ENCODE data around the gene CDC42SE2. TPM values are rescaled to one million over a fixed set of nuclear protein-coding genes. Genes with fewer than 3 reads are reported as not detected.
"Not testable (repeated sequence)": the region's sequence is repeated elsewhere in the genome, so short reads cannot be mapped to it uniquely, and the experiment has no call there.

CDC42SE2 gene
- total RNA-seq, 6 experiments from 2014 or later, result 10.3 to 19.8 (median 15.0) TPM

DNA sequence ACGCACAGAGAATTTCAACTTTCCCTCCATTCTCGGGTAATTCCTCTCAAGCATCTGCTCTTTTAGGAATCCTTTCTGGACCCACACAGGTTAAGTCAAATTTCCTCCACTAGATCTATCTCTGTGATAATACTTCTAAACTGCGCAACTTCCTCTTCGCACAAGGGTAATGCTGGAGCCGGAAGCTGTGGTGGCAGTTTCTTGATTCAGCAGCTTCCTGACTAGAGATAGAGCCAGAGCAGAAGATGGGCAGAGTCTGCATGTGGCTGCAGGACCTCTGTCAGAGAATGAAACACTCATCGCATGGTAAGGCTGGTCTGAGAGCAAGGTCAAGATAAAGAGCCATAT, 11.1 kb upstream of the CDC42SE2 start:
- Histone ChIP-seq H3K36me3 (no peaks in the 10 kb centered on the region), H3K27me3 (no peaks in the 10 kb centered on the region), H3K27ac (peak overlapping the region in 2 of 3 donors; percentile 30 to 31), H3K4me3 (peak overlapping the region in 1 of 3 donors; percentile 8), H3K4me1 (no peaks in the 10 kb centered on the region), H3K9me3 (no peaks in the 10 kb centered on the region)
- intact Hi-C loops (cut with DNase I), result no loop called here
- WGBS (ENCODE audit: insufficient coverage, low coverage, low lambda C conversion rate, missing lambda C conversion rate), result 41% methylated on average over 6 of the region's 6 CpGs
- DNase-seq (peak; percentile 42 to 70 (median 57)), ATAC-seq (peak; percentile 82 to 86 (median 84))
- TF ChIP-seq, protein P1, sequence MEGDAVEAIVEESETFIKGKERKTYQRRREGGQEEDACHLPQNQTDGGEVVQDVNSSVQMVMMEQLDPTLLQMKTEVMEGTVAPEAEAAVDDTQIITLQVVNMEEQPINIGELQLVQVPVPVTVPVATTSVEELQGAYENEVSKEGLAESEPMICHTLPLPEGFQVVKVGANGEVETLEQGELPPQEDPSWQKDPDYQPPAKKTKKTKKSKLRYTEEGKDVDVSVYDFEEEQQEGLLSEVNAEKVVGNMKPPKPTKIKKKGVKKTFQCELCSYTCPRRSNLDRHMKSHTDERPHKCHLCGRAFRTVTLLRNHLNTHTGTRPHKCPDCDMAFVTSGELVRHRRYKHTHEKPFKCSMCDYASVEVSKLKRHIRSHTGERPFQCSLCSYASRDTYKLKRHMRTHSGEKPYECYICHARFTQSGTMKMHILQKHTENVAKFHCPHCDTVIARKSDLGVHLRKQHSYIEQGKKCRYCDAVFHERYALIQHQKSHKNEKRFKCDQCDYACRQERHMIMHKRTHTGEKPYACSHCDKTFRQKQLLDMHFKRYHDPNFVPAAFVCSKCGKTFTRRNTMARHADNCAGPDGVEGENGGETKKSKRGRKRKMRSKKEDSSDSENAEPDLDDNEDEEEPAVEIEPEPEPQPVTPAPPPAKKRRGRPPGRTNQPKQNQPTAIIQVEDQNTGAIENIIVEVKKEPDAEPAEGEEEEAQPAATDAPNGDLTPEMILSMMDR (IDR thresholded peaks at IDR 0.05), result no peak
- peak; percentile 29 for TF ChIP-seq POLR2A (IDR thresholded peaks at IDR 0.05)

GRCh38 chr5:131254025-131254424, 9.8 kb upstream of the CDC42SE2 start:
- H3K4me1 ChIP-seq; DNase-seq; H3K4me3 ChIP-seq; intact Hi-C loops (cut with DNase I); H3K36me3 ChIP-seq; H3K9me3 ChIP-seq; ATAC-seq; H3K27ac ChIP-seq; H3K27me3 ChIP-seq: not testable (repeated sequence)
- 75% methylated on average over 10 of the region's 10 CpGs for WGBS (ENCODE audit: insufficient coverage, low coverage, low lambda C conversion rate, missing lambda C conversion rate)

DNA sequence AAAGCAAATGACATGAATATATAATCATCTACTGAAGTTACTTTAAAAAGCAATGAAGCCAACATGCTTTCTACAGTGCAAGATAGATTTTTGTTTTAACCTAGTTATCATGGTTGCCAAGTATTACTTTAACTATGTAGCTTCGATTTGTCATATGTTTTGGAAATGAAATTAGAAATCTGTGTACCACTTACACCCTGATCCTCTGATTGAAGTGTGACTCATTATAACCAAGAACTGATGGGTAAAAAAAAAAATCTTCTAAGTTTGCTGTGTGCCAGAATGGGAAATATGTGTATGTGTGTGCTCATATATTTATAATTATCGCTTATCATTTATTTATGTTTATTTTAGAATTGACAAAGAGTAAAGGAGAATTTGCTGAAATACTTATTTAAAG, 9.1 kb upstream of the CDC42SE2 start:
- TF ChIP-seq POLR2A (IDR thresholded peaks at IDR 0.05), result no peak
- TF ChIP-seq, protein P1 (IDR thresholded peaks at IDR 0.05), result no peak
- no peak overlapping the region for H3K27ac ChIP-seq

GRCh38 chr5:131256507-131256823, 7.4 kb upstream of the CDC42SE2 start:
- no peaks in the 10 kb centered on the region for H3K36me3 ChIP-seq
- DNase-seq (no peak), ATAC-seq (no peak)
- H3K4me3 ChIP-seq, result no peak overlapping the region
- H3K4me1 ChIP-seq, result no peaks in the 10 kb centered on the region
- no peaks in the 10 kb centered on the region for H3K27me3 ChIP-seq
- TF ChIP-seq, protein P1 (IDR thresholded peaks at IDR 0.05), result no peak
- H3K9me3 ChIP-seq, result no peaks in the 10 kb centered on the region
- H3K27ac ChIP-seq, result peak overlapping the region in 2 of 3 donors; percentile 15 to 30
- 56% methylated on average over 1 of the region's 2 CpGs for WGBS (ENCODE audit: insufficient coverage, low coverage, low lambda C conversion rate, missing lambda C conversion rate)
- intact Hi-C loops (cut with DNase I), result no loop called here

More for the DNA sequence above, 9.1 kb upstream of the CDC42SE2 start:
- Histone ChIP-seq H3K9me3 (no peaks in the 10 kb centered on the region), H3K36me3 (no peaks in the 10 kb centered on the region), H3K4me1 (no peaks in the 10 kb centered on the region), H3K27me3 (no peaks in the 10 kb centered on the region), H3K4me3 (no peak overlapping the region)
- ATAC-seq (no peak), DNase-seq (no peak)
- intact Hi-C loops (cut with DNase I), result no loop called here
- 76% methylated on average over 2 of the region's 2 CpGs for WGBS (ENCODE audit: insufficient coverage, low coverage, low lambda C conversion rate, missing lambda C conversion rate)

DNA sequence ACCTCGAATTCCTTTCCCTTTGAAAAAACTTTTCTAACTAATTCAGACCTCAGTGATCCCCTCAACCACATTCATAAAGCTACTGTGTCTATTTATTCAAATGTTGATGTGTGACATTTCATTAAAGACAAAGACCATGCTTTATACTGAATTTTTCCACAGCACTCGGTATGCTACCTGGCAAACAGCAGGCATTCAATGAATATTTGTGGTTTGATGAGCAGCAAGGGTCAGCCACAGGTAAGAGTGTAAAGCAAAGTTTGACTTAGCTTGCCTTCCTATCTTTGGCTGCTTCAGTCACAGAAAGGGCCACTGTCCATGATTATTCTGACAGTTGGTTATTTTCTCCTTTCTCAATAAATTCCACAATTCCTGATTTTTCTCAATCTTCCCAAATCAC, 5.1 kb upstream of the CDC42SE2 start:
- ATAC-seq (no peak), DNase-seq (no peak)
- intact Hi-C loops (cut with DNase I), result no loop called here
- Histone ChIP-seq H3K36me3 (no peaks in the 10 kb centered on the region), H3K27me3 (no peaks in the 10 kb centered on the region), H3K27ac (no peak overlapping the region), H3K4me1 (no peaks in the 10 kb centered on the region), H3K9me3 (no peaks in the 10 kb centered on the region), H3K4me3 (no peak overlapping the region)
- WGBS (ENCODE audit: insufficient coverage, low coverage, low lambda C conversion rate, missing lambda C conversion rate), result 38% methylated on average over 2 of the region's 2 CpGs
- no peak for TF ChIP-seq POLR2A (IDR thresholded peaks at IDR 0.05)
- TF ChIP-seq, protein P1 (IDR thresholded peaks at IDR 0.05), result no peak

Measured in right lobe of liver (tissue), 6 donors.